Endothelial cell (in vitro differentiated cells): ENCODE measurements around the gene NATD1. TPM values are rescaled to one million over a fixed set of nuclear protein-coding genes. Genes with fewer than 3 reads are reported as not detected.

Source experiments
- DNase-seq: peaks from one replicate; pipeline ENCODE4 v3.0.0; 2021; ENCODE audit warnings: low spot score
- H3K27ac Mint-ChIP-seq: one replicate; pipeline ENCODE4 v1.8.0; 2021; ENCODE audit warnings: mixed read lengths, inconsistent platforms; ENCODE audit not compliant: unreplicated experiment
- H3K27me3 Mint-ChIP-seq: one replicate; pipeline ENCODE4 v1.8.0; 2021; ENCODE audit warnings: mild to moderate bottlenecking, moderate library complexity, mixed read lengths, inconsistent platforms; ENCODE audit not compliant: unreplicated experiment
- H3K36me3 Mint-ChIP-seq: one replicate; pipeline ENCODE4 v1.8.0; 2021; ENCODE audit warnings: mild to moderate bottlenecking, low read depth, mixed read lengths, inconsistent platforms; ENCODE audit not compliant: unreplicated experiment
- H3K4me1 Mint-ChIP-seq: one replicate; pipeline ENCODE4 v1.8.0; 2021; ENCODE audit warnings: mild to moderate bottlenecking, mixed read lengths, inconsistent platforms; ENCODE audit not compliant: unreplicated experiment
- H3K4me3 Mint-ChIP-seq: one replicate; pipeline ENCODE4 v1.8.0; 2021; ENCODE audit warnings: mild to moderate bottlenecking, mixed read lengths, inconsistent platforms; ENCODE audit not compliant: unreplicated experiment
- H3K9me3 Mint-ChIP-seq: one replicate; pipeline ENCODE4 v1.8.0; 2021; ENCODE audit warnings: mixed read lengths, inconsistent platforms; ENCODE audit not compliant: unreplicated experiment
- CTCF ChIP-seq: fragments of 200-600 bp; sonication (generic); IDR thresholded peaks from one replicate; pipeline ENCODE4 v1.5.0; 2021; ENCODE audit warnings: antibody characterized with exemption; ENCODE audit not compliant: unreplicated experiment
- total RNA-seq: library from RNA; stranded (reverse); fragmentation: NEBNext Ultra II Directional; extraction: Animal tissue kit (Norgen Biotek cat#: 25700); gene quantifications from one replicate; pipeline ENCODE4 v1.2.1, GENCODE V29; 2021; ENCODE audit not compliant: unreplicated experiment

Gene NATD1
- total RNA-seq, 1 donor from 2014 or later = 30.3 TPM

- H3K4me1 Mint-ChIP-seq = peaks cover 52% of the 10 kb centered on the region
- peak; percentile 56 for DNase-seq
These were observed 39.6 kb downstream of the NATD1 start for GRCh38 chr17:21213638-21214014.

DNA sequence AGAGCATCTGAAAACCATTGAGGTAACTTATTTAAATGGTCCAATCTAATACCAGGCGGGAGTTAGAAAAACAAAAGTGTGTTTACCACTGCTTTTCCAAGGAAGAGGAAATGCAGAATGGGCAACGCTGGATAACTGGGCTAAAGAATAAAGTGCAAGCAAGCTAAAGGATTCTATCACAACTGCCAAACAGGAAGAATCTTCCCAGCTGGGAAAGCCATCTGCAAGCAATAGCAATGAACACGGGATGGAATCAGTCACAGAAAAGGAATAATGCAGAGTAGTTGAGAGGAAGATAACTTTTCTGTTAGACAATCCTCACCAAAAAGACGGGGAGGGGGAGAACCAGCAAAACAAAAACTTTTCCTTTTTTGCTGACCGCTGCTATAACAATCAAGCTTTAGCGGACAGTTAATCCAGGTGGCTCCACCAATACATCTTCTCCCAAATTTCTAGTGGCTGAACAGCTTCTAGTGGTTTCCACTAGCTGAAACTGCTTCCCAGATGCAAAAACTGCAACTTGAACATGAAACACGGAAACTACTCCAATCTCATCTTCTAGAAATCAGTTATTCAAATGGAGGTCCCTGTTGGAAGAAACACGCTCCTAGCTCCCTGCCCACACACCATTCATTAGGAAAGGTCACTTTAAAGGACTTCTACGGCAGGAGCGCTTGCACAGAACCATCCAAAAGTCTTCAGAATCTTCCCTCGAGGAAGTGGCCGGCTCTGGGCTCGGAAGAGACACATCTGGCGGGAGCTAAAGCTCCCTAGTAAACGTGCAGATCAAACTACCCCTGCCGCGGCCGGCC lies 40.2 kb downstream of the NATD1 start:
- DNase-seq = no peak
- no peaks in the 10 kb centered on the region for H3K9me3 Mint-ChIP-seq
- TF ChIP-seq CTCF = no peak
- peaks cover 16% of the 10 kb centered on the region for H3K27me3 Mint-ChIP-seq
- peaks cover 52% of the 10 kb centered on the region for H3K4me1 Mint-ChIP-seq
- H3K27ac Mint-ChIP-seq = peak overlapping the region; percentile 95
- peak overlapping the region; percentile 98 for H3K4me3 Mint-ChIP-seq
- H3K36me3 Mint-ChIP-seq = peaks cover 25% of the 10 kb centered on the region

More at GRCh38 chr17:21213638-21214014, 39.6 kb downstream of the NATD1 start:
- Mint-ChIP-seq H3K27me3 (peaks cover 16% of the 10 kb centered on the region), H3K4me3 (peak overlapping the region; percentile 98), H3K27ac (no peak overlapping the region), H3K9me3 (no peaks in the 10 kb centered on the region), H3K36me3 (peaks cover 21% of the 10 kb centered on the region)
- TF ChIP-seq CTCF = no peak

DNA sequence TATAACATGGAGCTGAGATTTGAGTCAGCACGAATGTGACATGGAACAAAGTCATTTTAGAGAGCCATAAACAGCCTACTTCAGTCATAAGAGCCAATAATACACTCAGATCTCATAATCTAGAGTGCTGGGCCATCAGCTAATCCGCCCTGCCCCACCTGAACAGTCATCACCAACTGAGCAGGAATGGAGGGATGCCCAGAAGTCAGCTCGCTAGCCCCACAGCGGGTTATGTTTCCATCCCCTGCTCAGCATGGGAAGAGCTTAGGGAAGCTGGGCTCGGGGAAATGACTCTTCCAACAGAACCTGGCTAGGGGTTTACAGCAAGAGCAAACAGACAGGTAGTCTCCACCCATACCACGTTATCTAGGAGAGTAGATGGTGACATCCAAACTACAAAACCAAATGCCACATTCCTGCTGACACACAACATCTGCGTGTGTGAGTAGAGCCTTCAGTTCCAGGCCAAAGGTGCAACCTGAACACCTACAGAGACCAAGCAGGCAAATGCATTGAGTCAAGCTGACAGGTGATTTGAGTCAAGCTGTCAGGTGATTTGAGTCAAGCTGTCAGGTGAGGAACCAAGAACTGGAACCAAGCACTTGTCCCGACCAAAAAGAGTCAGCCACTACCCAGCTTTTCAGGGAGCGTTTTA lies 41.3 kb downstream of the NATD1 start:
- Mint-ChIP-seq H3K27me3 (peaks cover 15% of the 10 kb centered on the region), H3K27ac (no peak overlapping the region), H3K9me3 (no peaks in the 10 kb centered on the region), H3K4me3 (peak overlapping the region; percentile 98), H3K4me1 (peaks cover 50% of the 10 kb centered on the region), H3K36me3 (peaks cover 22% of the 10 kb centered on the region)
- DNase-seq = no peak
- no peak for TF ChIP-seq CTCF

DNA sequence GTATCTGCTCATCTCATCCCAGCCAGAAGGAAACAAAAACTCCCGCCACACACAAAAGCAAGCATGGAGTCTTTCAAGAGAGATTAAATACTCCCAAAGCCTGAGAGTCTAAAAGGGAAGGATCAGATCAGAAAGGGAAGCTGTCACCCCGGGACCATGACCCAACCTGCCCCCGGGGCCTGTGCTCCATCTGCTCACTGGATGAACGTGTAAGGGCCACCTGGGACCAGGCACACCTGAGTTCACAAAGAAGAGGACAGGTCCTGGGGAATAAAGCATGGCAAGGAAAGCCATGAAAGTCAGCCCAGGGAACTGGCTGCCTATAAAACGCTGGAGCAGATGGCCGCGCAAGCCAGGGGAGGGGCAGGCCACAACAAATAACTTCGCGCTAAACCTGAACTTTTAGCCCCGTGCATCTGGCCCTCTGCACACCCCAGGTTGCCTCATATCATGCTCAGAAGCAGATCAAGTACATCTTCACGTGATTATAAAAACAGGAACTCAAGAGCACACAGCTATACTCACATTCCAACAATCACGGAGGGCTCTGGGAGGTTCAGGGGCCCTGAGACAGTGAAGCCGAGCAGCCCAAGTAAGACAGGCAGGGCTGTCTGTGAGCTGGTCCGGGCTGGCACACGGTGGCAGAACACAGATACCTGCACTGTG lies 42.7 kb downstream of the NATD1 start:
- H3K27me3 Mint-ChIP-seq = peaks cover 11% of the 10 kb centered on the region
- DNase-seq = no peak
- H3K4me3 Mint-ChIP-seq = peak overlapping the region; percentile 27
- no peaks in the 10 kb centered on the region for H3K9me3 Mint-ChIP-seq
- TF ChIP-seq CTCF = no peak
- H3K36me3 Mint-ChIP-seq = peaks cover 24% of the 10 kb centered on the region
- H3K27ac Mint-ChIP-seq = no peak overlapping the region
- peaks cover 41% of the 10 kb centered on the region for H3K4me1 Mint-ChIP-seq
